Measurements from ENCODE around the gene CCDC190. TPM values are rescaled to one million over a fixed set of nuclear protein-coding genes. Genes with fewer than 3 reads are reported as not detected.

Gene CCDC190
- total and polyA plus RNA-seq, 2 of the 13 experiments (the other 11 are each of a cell fraction or from before 2014, with no cell fraction given), result not detected

- peak; percentile 44; the same call in 1 of the 2 replicates for TF ChIP-seq ZNF609 (CRISPR knock-in tag; IDR thresholded peaks at IDR 0.05; ENCODE audit: borderline replicate concordance)
- 0 out of 4 replicates have a peak, but pooled peaks of 1 of the 2 experiments have one; percentile 49 for TF ChIP-seq ATF4 (CRISPR knock-in tag; IDR thresholded peaks at IDR 0.05)
- TF ChIP-seq MTF1 (CRISPR knock-in tag; IDR thresholded peaks at IDR 0.05), result no peak
- no peak for TF ChIP-seq ZNF646 (CRISPR knock-in tag; IDR thresholded peaks at IDR 0.05)
- TF ChIP-seq ZNF276 (CRISPR knock-in tag; IDR thresholded peaks at IDR 0.05; ENCODE audit: low read depth), result no peak
Observed at GRCh38 chr1:162892906-162893611, 32.1 kb upstream of the CCDC190 start (continued).
